ENCODE results near the gene PPIB. TPM values are rescaled to one million over a fixed set of nuclear protein-coding genes. Genes with fewer than 3 reads are reported as not detected.
A peak's percentile ranks its signal among the peaks of the same experiment; 100 is the strongest.

Gene PPIB
- total and polyA plus RNA-seq, 2 donors (not counting 1 experiment from before 2014, with no cell fraction given) = 108 to 176 TPM

- Histone ChIP-seq H3K4me3 (ENCODE audit: control extremely low read depth in 1 of 5, extremely low read depth in 1 of 5, insufficient read depth in 1 of 5, low read depth in 2 of 5, low read length in 4 of 5) (peak overlapping the region in 1 of 5 experiments; percentile 37), H3K36me3 (replicated peaks in 1 of 2; ENCODE audit: control extremely low read depth in 1 of 2, control insufficient read depth in 1 of 2, extremely low read depth in 1 of 2, insufficient read depth in 2 of 2, low read length in 1 of 2) (peaks cover 8 to 53% of the 10 kb centered on the region in 2 experiments), H3K27ac (ENCODE audit: low read length in 2 of 2) (peak overlapping the region; percentile 83 to 92), H3K4me1 (ENCODE audit: control insufficient read depth in 2 of 2, insufficient read depth in 2 of 2, low read length in 2 of 2) (peaks cover 45 to 50% of the 10 kb centered on the region in 2 donors), H3K4me2 (replicated peaks; ENCODE audit: low read depth, low read length, poor library complexity, severe bottlenecking) (peak overlapping the region; percentile 65), H3K79me2 (ENCODE audit: control insufficient read depth, insufficient read depth, low read length) (peaks cover 91% of the 10 kb centered on the region), H3K27me3 (replicated peaks in 1 of 4; ENCODE audit: control extremely low read depth in 1 of 4, control insufficient read depth in 3 of 4, insufficient read depth in 4 of 4, low read length in 3 of 4) (no peaks in the 10 kb centered on the region), H3K9ac (ENCODE audit: low read length) (no peak overlapping the region), H3K9me3 (ENCODE audit: control extremely low read depth in 1 of 3, control insufficient read depth in 2 of 3, insufficient read depth in 1 of 3, low read length in 2 of 3) (no peaks in the 10 kb centered on the region), H4K20me1 (ENCODE audit: control insufficient read depth, insufficient read depth, low read length, poor library complexity, severe bottlenecking) (peaks cover 14% of the 10 kb centered on the region), H2AFZ (ENCODE audit: insufficient read depth, low read depth, low read length, poor library complexity, severe bottlenecking) (no peak overlapping the region)
- Mint-ChIP-seq H3K4me3 (peak overlapping the region; percentile 74), H3K27ac (peak overlapping the region; percentile 89), H3K9me3 (ENCODE audit: insufficient read depth) (no peaks in the 10 kb centered on the region), H3K4me1 (peaks cover 50% of the 10 kb centered on the region), H3K27me3 (no peaks in the 10 kb centered on the region)
- no peak for ATAC-seq (ENCODE audit: low read depth)
- ChIA-PET POLR2A (interaction anchor here (1.0 kb wide), 1 partner anchor 23 kb away, joined by 5 read pairs; no protein-coding TSS in a partner anchor), CTCF (interaction anchor here (0.7 to 1.3 kb wide), 4 partner anchors 19 to 502 kb away, joined by 3 to 5 read pairs (median 3); partner anchors contain the start of gene CIAO2A)
- no peak for TF ChIP-seq EZH2 (IDR thresholded peaks at IDR 0.05; ENCODE audit: borderline replicate concordance, insufficient read depth, low read depth, low read length, poor library complexity, severe bottlenecking)
- TF ChIP-seq CTCF (IDR thresholded peaks at IDR 0.05) = no peak
- no peak for DNase-seq
- whole genome bisulfite sequencing (ENCODE audit: insufficient coverage) = 97% methylated on average over 3 of the region's 4 CpGs
- intact Hi-C loops (cut with micrococcal nuclease) = no loop called here
These were observed 50.6 kb downstream of the PPIB start for GRCh38 chr15:64112073-64112772.

DNA sequence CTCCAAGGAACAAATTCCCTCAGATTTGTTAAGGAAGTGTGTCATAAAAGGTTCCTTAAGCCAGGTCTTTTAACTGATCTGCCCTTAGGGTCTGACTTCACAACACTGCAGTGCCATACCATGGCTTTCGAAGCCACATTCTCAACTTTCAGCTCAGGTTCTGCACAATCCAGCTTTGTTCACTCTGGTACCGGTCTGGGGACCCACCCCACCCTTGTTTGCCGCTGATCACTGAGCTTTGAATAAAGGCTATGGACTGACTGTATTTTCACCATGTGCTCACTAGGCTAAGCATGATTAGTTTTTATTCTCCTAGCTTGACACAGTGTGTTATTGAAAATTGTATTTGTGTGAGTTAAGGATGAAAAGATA, 51.2 kb downstream of the PPIB start:
- Histone ChIP-seq H3K79me2 (ENCODE audit: control insufficient read depth, insufficient read depth, low read length) (peaks cover 91% of the 10 kb centered on the region), H3K4me3 (ENCODE audit: control extremely low read depth in 1 of 5, extremely low read depth in 1 of 5, insufficient read depth in 1 of 5, low read depth in 2 of 5, low read length in 4 of 5) (peak overlapping the region in 4 of 5 experiments; percentile 6 to 38 (median 26)), H3K9ac (ENCODE audit: low read length) (peak overlapping the region; percentile 42), H3K4me2 (replicated peaks; ENCODE audit: low read depth, low read length, poor library complexity, severe bottlenecking) (peak overlapping the region; percentile 65), H3K36me3 (replicated peaks in 1 of 2; ENCODE audit: control extremely low read depth in 1 of 2, control insufficient read depth in 1 of 2, extremely low read depth in 1 of 2, insufficient read depth in 2 of 2, low read length in 1 of 2) (peaks cover 8 to 49% of the 10 kb centered on the region in 2 experiments), H3K27me3 (replicated peaks in 1 of 4; ENCODE audit: control extremely low read depth in 1 of 4, control insufficient read depth in 3 of 4, insufficient read depth in 4 of 4, low read length in 3 of 4) (no peaks in the 10 kb centered on the region), H4K20me1 (ENCODE audit: control insufficient read depth, insufficient read depth, low read length, poor library complexity, severe bottlenecking) (peaks cover 14% of the 10 kb centered on the region), H3K9me3 (ENCODE audit: control extremely low read depth in 1 of 3, control insufficient read depth in 2 of 3, insufficient read depth in 1 of 3, low read length in 2 of 3) (no peaks in the 10 kb centered on the region), H3K27ac (ENCODE audit: low read length in 2 of 2) (peak overlapping the region; percentile 83 to 92), H2AFZ (ENCODE audit: insufficient read depth, low read depth, low read length, poor library complexity, severe bottlenecking) (no peak overlapping the region), H3K4me1 (ENCODE audit: control insufficient read depth in 2 of 2, insufficient read depth in 2 of 2, low read length in 2 of 2) (peaks cover 47 to 50% of the 10 kb centered on the region in 2 donors)
- peaks cover 56% of the 10 kb centered on the region for H3K4me1 Mint-ChIP-seq
- DNase-seq (no peak), ATAC-seq (ENCODE audit: low read depth) (no peak)
- POLR2A ChIA-PET = interaction anchor here (1.0 to 1.1 kb wide), 2 partner anchors 18 to 22 kb away, joined by 4 to 5 read pairs; partner anchors contain the start of gene CIAO2A
- CTCF ChIA-PET = interaction anchor here (0.9 to 1.5 kb wide), 5 partner anchors 14 to 502 kb away, joined by 3 to 5 read pairs (median 3); partner anchors contain the start of gene CIAO2A
- intact Hi-C loops (cut with micrococcal nuclease) = loop anchor here (2.0 kb wide), 1 partner anchor 19 kb away; the partner anchor contains the start of gene CIAO2A
- H3K4me3 Mint-ChIP-seq = peak overlapping the region; percentile 74
- no peaks in the 10 kb centered on the region for H3K9me3 Mint-ChIP-seq (ENCODE audit: insufficient read depth)
- TF ChIP-seq CTCF (IDR thresholded peaks at IDR 0.05) = no peak
- TF ChIP-seq EZH2 (IDR thresholded peaks at IDR 0.05; ENCODE audit: borderline replicate concordance, insufficient read depth, low read depth, low read length, poor library complexity, severe bottlenecking) = no peak
- no peaks in the 10 kb centered on the region for H3K27me3 Mint-ChIP-seq
- WGBS (ENCODE audit: insufficient coverage) = 59% methylated on average over 3 of the region's 3 CpGs
- peak overlapping the region; percentile 89 for H3K27ac Mint-ChIP-seq

Measured in B cell (primary cell).